HG03060 (cell line): ENCODE results near the gene TBC1D22B.
"Not testable (repeated sequence)": the region's sequence is repeated elsewhere in the genome, so short reads cannot be mapped to it uniquely, and the experiment has no call there.

Experiments
- ATAC-seq: cut with Tn5 transposase; IDR thresholded peaks from one replicate; pipeline ENCODE4 v1.9.1; 2021; ENCODE audit warnings: low read depth, moderate number of reproducible peaks; ENCODE audit not compliant: unreplicated experiment

Gene TBC1D22B

GRCh38 chr6:37262446-37263026, 5.0 kb downstream of the TBC1D22B start:
- no peak for ATAC-seq

GRCh38 chr6:37265001-37265400, 7.4 kb downstream of the TBC1D22B start:
- ATAC-seq, result no peak

GRCh38 chr6:37265860-37266259, 8.3 kb downstream of the TBC1D22B start:
- ATAC-seq, result no peak

- no peak for ATAC-seq
These were observed 11.5 kb downstream of the TBC1D22B start for GRCh38 chr6:37269105-37269504.

GRCh38 chr6:37272834-37273566, 15.4 kb downstream of the TBC1D22B start:
- ATAC-seq, result no peak

GRCh38 chr6:37273690-37274089, 16.1 kb downstream of the TBC1D22B start:
- ATAC-seq, result no peak

GRCh38 chr6:37275350-37275749, 17.8 kb downstream of the TBC1D22B start:
- no peak for ATAC-seq

GRCh38 chr6:37277001-37277409, 19.4 kb downstream of the TBC1D22B start:
- ATAC-seq, result no peak

GRCh38 chr6:37279366-37280134, 22.0 kb downstream of the TBC1D22B start:
- no peak for ATAC-seq

- no peak for ATAC-seq
These were observed 22.8 kb downstream of the TBC1D22B start for GRCh38 chr6:37280162-37280887.

GRCh38 chr6:37282371-37282770, 24.8 kb downstream of the TBC1D22B start:
- no peak for ATAC-seq

- no peak for ATAC-seq
These were observed 25.7 kb downstream of the TBC1D22B start for GRCh38 chr6:37283268-37283667.

- ATAC-seq, result no peak
These were observed 26.1 kb downstream of the TBC1D22B start for GRCh38 chr6:37283671-37284151.

GRCh38 chr6:37284781-37285180, 27.2 kb downstream of the TBC1D22B start:
- no peak for ATAC-seq

- ATAC-seq, result no peak
These were observed 28.3 kb downstream of the TBC1D22B start for GRCh38 chr6:37285861-37286311.

- ATAC-seq, result no peak
These were observed 30.1 kb downstream of the TBC1D22B start for GRCh38 chr6:37287519-37288157.

GRCh38 chr6:37288247-37288646, 30.7 kb downstream of the TBC1D22B start:
- no peak for ATAC-seq

GRCh38 chr6:37289931-37290330, 32.4 kb downstream of the TBC1D22B start:
- ATAC-seq, result no peak

- ATAC-seq, result no peak
These were observed 35.9 kb downstream of the TBC1D22B start for GRCh38 chr6:37293426-37293825.

GRCh38 chr6:37297637-37298036, 40.1 kb downstream of the TBC1D22B start:
- ATAC-seq, result not testable (repeated sequence)
